Measurements from ENCODE around the gene ZNF670.
"Not testable (repeated sequence)": the region's sequence is repeated elsewhere in the genome, so short reads cannot be mapped to it uniquely, and the experiment has no call there.

Gene ZNF670

DNA sequence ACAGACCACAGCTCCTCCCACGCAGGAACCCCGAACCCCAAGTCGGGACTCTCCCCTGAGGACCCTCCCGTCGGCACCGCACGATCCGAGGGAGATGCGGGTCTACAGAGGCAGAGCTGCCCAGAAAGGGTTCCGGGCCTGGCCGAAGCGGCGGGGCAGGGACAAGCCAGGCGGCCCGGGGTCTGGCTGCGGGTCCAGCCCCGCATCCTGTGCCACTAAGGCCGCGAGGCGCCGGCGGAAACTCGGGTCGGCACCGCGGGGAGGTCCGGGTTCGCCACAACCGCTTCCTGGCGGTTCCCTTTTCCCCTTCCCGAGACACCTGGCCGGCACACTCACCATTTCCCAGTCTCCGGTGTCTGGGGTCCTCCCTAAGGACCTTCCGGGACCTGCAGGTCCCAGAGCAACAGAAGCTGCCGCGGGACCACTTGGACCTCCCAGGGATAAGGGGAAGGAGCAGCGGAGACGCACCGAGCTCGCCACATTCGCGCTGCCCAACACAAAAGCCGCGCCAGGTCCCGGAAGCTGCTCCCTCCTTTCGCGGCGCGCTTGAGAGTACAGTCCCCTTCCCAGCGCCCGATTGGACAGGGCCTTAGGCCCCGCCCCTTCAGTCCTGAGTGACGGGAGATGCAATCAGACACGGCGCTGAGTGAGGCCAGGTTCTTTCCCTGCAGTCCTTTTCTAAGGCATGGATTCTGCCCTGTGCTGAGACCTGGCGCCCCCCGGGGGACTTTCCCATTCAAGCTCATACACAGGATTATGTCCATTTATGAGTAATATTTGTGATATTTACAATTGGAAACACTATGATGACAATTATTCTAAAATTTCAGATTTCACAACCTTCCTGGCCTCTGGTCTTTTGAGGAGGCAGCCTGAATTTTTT, at the start of gene ZNF670:
Gene ZNF670 (minus strand): TSS at position 554 of the 883 bp plus-strand sequence. CDS start 215 bp downstream, at position 339.
- no peak for FAIRE-seq

DNA sequence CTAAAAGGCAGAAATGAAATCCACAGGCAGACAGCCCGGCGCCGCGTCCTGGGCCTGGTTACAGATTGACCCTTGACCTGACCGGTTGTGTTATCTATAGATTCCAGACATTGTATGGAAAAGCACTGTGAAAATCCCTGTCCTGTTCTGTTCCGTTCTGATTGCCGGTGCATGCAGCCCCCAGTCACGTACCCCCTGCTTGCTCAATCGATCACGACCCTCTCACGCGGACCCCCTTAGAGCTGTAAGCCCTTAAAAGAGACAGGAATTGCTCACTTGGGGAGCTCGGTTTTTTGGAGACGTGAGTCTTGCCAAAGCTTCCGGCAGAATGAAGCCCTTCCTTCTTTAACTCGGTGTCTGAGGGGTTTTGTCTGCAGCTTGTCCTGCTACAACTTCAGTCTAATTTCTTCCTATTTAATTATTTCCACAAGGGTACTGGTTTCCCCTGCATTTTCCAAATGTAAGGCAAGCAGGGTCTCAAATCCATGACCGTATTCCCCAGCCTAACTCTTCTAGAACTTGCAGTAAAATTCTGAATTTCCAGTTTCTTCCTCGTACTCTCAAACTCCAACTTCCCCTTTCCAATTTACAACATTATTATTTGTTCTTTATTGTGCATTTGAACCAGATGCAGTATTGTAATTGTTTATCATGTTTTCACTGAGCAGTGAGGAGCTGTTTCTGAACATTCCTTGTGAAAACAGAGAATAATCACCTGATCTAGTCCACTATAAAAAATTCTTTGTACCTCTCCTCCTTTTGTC, 49.1 kb upstream of the ZNF670 start:
- FAIRE-seq = not testable (repeated sequence)

DNA sequence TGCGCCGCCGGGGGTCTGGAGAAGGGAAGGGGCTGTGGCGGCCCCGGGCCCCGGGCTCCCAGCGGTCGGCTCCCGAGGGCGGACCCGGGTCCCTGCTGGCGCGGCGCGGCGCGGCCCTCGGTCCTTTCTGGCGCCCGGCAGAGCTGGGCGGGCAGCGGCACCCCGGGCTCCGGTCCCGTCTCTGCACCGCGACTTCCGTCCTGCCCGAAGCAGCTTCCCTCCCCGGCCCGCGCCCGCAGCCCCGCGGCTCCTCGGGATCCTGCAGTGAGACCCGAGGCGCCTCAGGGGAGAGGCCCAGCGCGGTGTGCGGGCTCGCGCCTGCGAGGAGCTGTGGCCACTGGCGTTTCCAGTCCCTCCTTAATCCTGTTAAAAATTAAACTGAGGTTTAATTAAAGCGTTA, 48.0 kb upstream of the ZNF670 start:
- not testable (repeated sequence) for FAIRE-seq

DNA sequence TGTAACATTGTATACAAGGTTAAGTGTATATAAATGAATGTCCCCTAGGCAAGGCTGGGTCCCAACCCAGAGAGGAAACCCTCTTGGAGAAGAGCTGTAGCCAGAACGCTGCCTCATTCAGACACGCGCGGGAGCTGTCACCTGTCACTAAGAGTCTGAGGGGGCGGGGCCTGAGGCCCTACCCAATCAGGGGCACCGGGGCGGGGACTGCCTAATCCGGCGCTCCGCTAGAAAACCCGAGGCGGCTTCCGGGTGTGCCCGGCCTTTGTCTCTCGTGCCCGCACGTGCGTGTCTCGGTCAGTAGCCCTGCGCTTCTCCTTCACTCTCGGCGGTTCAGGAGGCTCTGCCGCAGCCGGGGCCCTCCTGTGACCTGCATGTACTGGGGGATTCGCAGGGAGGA, 47.6 kb upstream of the ZNF670 start:
- peak; percentile 92 for FAIRE-seq

DNA sequence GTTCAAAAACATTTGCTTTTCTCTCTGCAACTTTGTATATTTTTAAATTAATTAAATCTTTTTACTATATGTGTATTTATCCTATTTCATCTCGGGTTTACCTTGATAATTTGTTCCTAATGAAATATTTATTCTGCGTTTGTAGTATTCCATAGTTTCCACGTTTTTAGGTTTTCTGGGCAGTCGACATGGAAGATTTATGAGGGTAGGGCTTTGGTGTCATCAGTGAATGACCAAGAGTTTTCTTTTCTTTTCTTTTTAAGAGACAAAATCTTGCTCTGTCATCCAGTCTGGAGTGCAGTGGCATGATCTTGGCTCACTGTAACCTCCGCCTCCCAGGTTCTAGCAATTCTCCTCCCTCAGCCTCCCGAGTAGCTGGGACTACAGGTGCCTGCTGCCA, 42.8 kb upstream of the ZNF670 start:
- FAIRE-seq = no peak

DNA sequence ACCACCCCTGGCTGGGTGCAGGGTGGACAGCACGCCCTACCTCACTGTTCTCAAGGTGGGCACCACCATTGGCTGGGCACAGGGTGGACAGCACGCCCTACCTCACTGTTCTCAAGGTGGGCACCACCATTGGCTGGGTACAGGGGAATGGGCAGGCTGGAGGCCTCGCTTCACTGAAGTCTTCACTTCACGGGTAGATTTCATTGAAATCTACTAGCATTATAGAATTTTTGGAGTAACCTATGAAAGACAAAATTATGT, 41.7 kb upstream of the ZNF670 start:
- FAIRE-seq = not testable (repeated sequence)

- FAIRE-seq = no peak
Measured at GRCh38 chr1:247119600-247120407, 41.2 kb upstream of the ZNF670 start.

GRCh38 chr1:247118946-247119446, 40.4 kb upstream of the ZNF670 start:
- no peak for FAIRE-seq

- no peak for FAIRE-seq
Measured at GRCh38 chr1:247115545-247115944, 36.9 kb upstream of the ZNF670 start.

GRCh38 chr1:247115141-247115510, 36.5 kb upstream of the ZNF670 start:
- no peak for FAIRE-seq

GRCh38 chr1:247114351-247115140, 35.9 kb upstream of the ZNF670 start:
- FAIRE-seq = no peak

- no peak for FAIRE-seq
Measured at GRCh38 chr1:247113733-247114271, 35.2 kb upstream of the ZNF670 start.

- FAIRE-seq = no peak
Measured at GRCh38 chr1:247113094-247113497, 34.5 kb upstream of the ZNF670 start.

- FAIRE-seq = no peak
Measured at GRCh38 chr1:247112479-247112781, 33.8 kb upstream of the ZNF670 start.

DNA sequence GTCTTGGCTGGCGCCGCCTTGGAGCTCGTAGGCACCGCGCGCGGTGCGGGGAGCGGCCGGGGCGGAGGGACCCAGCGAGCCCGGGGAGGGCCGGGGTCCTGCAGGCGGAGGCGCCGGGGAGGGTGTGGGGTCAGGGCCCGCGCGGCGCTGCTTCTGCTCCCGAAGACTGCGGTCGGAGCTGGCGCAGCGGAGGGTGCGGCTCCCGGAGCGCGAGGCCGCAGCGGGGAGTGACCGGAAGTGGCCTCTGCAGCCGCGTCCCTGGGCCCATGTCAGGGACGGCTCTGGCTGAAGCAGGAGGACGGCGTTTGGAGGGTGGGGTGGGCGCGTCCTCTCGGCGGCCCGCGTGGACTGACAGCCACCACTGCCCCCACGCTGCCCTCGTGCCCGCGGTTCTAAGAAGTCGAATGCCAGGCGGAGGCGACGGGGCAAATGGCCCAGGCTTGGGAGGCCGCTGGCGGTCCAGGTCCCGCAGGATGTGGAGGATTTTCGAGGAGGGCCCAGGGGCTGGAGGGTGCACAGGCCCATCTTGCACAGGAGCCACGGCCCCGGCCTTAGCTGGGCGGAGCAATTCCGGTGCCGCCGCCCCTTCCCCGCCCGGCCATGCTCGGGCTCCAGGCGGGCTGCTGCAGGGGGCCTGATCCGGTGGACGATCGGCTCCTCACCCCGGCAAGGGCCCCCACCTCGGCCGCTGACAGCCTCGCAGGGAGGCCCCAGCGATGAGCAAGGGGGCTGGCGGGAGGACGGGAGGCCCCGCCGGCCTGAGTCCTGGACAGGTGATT, 33.3 kb upstream of the ZNF670 start:
- FAIRE-seq = no peak

- no peak for FAIRE-seq
Measured at GRCh38 chr1:247111259-247111699, 32.7 kb upstream of the ZNF670 start.

DNA sequence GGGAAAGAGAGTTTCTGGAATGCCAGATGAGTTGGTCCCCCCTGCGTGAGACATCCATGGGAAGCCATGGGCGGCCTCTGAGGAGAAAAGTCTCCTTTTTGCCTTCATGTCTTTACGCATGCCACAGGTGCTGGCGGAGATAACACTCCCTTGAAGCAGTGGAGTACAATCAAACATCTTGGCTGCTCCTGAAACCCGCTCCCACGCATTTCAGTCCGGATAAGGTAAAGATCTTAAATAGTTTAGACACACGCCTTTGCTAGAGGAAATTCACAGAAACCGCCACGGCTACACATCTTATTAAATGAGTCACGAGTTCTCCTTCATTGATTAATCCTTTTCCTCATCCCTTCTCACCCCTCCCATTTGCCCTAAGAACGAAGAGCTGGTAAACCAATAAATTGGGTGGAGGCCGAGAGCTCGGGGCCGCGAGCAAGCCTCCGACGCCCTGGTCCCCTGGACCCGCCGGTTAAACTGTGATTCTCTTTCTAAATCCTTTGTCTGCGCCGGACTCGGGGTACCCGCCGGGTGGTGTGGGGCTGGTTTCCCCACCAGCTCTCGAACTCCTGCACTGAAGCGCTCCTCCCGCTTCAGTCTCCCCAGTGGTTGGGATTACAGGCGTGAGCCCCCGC, 32.1 kb upstream of the ZNF670 start:
- no peak for FAIRE-seq

GRCh38 chr1:247107694-247108093, 29.1 kb upstream of the ZNF670 start:
- no peak for FAIRE-seq

DNA sequence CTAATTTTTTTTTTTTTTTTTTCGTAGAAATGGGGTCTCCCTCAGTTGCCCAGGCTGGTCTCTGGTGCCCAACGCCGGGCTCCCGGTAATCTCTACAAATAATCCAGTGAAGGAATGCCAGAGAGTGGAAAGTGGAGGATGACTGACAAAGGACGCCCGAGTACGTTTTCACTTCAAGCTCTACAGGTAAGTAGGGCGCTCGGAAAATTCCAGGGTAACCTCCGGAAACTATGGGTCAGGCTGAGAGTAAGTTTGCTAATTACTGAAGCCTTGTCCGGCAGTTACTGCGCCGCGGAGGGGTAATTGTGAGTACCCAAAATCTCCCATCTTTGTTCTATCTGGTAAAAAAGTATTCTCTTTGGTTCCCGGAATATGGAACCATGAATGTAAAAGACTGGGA, 27.4 kb upstream of the ZNF670 start:
- no peak for FAIRE-seq

DNA sequence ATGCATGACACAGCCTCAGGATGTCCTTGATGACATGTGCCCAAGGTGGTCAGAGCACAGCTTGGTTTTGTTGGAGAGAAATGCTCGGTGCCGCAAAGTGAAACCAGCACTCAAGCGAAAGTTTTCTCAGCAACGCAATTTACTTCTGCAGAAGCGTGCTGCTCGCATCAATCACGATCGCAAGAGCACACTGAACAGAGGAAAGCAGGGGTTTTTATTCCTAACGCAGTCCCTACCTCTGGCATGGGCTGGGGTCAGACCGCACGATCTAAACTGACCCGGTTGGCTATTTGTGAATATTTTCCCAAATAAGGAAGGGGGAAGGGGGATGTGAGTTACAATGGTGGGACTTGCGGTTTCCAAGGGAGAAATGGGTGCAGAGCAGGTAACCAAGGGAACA, 26.4 kb upstream of the ZNF670 start:
- no peak for FAIRE-seq
